Adrenal gland (tissue), 5 donors: ENCODE results near the gene TMEM9B.

Source experiments
- POLR2A ChIP-seq, 2 donors: fragments of 450-650 bp; IDR thresholded peaks; one replicate each; pipeline ENCODE4 v1.6.1; 2017; ENCODE audit warnings: antibody characterized with exemption in 2 of 2, mild to moderate bottlenecking in 2 of 2, moderate library complexity in 1 of 2
- TF ChIP-seq, protein P1 (sequence below), 6 experiments: fragments of 450-650 bp in 4 of 6; fragments of 200-600 bp in 2 of 6; sonication (generic) in 1 of 6; IDR thresholded peaks; 1 replicate in 5 of 6; 2 replicates in 1 of 6; pipeline versions ENCODE4 v1.5.1 to v1.8.0; 2016 to 2021; ENCODE audit warnings: antibody characterized with exemption in 6 of 6, mild to moderate bottlenecking in 2 of 6, moderate library complexity in 1 of 6
- donor health status: DM: no; HTN: no; CAD: no.

DNA sequence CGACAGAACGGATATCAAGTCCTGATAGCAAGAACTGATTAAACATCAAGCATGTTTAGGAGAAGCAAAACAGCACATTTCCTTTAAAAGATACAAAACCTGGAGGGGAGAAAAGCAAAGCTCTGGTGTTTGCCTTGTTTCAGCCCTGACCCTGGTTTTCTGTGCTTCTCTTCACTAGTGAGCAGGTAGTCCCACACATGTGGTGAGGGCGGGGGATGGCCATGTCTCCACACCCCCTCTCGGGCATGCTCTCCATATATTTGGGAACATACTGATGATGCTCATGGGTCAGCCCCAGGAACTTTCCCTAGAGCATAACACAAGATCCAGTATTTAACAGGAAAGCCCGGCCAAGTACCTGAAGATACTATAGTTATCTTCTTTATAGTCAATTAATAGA is 41.6 kb downstream of the TMEM9B start:
- no peak for TF ChIP-seq POLR2A (IDR thresholded peaks at IDR 0.05)
- TF ChIP-seq, protein P1, sequence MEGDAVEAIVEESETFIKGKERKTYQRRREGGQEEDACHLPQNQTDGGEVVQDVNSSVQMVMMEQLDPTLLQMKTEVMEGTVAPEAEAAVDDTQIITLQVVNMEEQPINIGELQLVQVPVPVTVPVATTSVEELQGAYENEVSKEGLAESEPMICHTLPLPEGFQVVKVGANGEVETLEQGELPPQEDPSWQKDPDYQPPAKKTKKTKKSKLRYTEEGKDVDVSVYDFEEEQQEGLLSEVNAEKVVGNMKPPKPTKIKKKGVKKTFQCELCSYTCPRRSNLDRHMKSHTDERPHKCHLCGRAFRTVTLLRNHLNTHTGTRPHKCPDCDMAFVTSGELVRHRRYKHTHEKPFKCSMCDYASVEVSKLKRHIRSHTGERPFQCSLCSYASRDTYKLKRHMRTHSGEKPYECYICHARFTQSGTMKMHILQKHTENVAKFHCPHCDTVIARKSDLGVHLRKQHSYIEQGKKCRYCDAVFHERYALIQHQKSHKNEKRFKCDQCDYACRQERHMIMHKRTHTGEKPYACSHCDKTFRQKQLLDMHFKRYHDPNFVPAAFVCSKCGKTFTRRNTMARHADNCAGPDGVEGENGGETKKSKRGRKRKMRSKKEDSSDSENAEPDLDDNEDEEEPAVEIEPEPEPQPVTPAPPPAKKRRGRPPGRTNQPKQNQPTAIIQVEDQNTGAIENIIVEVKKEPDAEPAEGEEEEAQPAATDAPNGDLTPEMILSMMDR (IDR thresholded peaks at IDR 0.05), result no peak
